ENCODE results near the gene NUDCD2.
"Not testable (repeated sequence)": the region's sequence is repeated elsewhere in the genome, so short reads cannot be mapped to it uniquely, and the experiment has no call there.

Gene NUDCD2

GRCh38 chr5:163467682-163468081, 7.8 kb upstream of the NUDCD2 start:
- DNase-seq (ENCODE audit: low read depth in 2 of 2), result no peak

GRCh38 chr5:163463063-163463435, 3.1 kb upstream of the NUDCD2 start:
- DNase-seq (ENCODE audit: low read depth in 2 of 2), result no peak

GRCh38 chr5:163460562-163461171, 765 bp upstream of the NUDCD2 start, which contains the start of gene HMMR:
Gene HMMR (plus strand): TSS chr5:163460632. CDS start chr5:163460693, 61 bp downstream.
- DNase-seq (ENCODE audit: low read depth in 2 of 2), result no peak

- no peak for DNase-seq (ENCODE audit: low read depth in 2 of 2)
Observed at GRCh38 chr5:163459462-163459818, 462 bp downstream of the NUDCD2 start.

GRCh38 chr5:163458778-163459385, 1.0 kb downstream of the NUDCD2 start:
- DNase-seq (ENCODE audit: low read depth in 2 of 2), result no peak

- DNase-seq (ENCODE audit: low read depth in 2 of 2), result no peak
Observed at GRCh38 chr5:163456840-163457239, 3.1 kb downstream of the NUDCD2 start.

GRCh38 chr5:163456029-163456589, 3.8 kb downstream of the NUDCD2 start:
- no peak for DNase-seq (ENCODE audit: low read depth in 2 of 2)

GRCh38 chr5:163455406-163455805, 4.5 kb downstream of the NUDCD2 start:
- DNase-seq (ENCODE audit: low read depth in 2 of 2), result not testable (repeated sequence)

- DNase-seq (ENCODE audit: low read depth in 2 of 2), result no peak
Observed at GRCh38 chr5:163453705-163454104, 6.2 kb downstream of the NUDCD2 start.

- no peak for DNase-seq (ENCODE audit: low read depth in 2 of 2)
Observed at GRCh38 chr5:163451489-163451888, 8.4 kb downstream of the NUDCD2 start.

- DNase-seq (ENCODE audit: low read depth in 2 of 2), result no peak
Observed at GRCh38 chr5:163448491-163448890, 11.4 kb downstream of the NUDCD2 start.

- no peak for DNase-seq (ENCODE audit: low read depth in 2 of 2)
Observed at GRCh38 chr5:163447875-163448274, 12.0 kb downstream of the NUDCD2 start.

GRCh38 chr5:163447191-163447590, 12.7 kb downstream of the NUDCD2 start:
- no peak for DNase-seq (ENCODE audit: low read depth in 2 of 2)

- no peak for DNase-seq (ENCODE audit: low read depth in 2 of 2)
Observed at GRCh38 chr5:163445345-163445744, 14.6 kb downstream of the NUDCD2 start.

- DNase-seq (ENCODE audit: low read depth in 2 of 2), result no peak
Observed at GRCh38 chr5:163444526-163444925, 15.4 kb downstream of the NUDCD2 start.

GRCh38 chr5:163440954-163441353, 18.9 kb downstream of the NUDCD2 start:
- no peak for DNase-seq (ENCODE audit: low read depth in 2 of 2)

- no peak for DNase-seq (ENCODE audit: low read depth in 2 of 2)
Observed at GRCh38 chr5:163439092-163439425, 20.8 kb downstream of the NUDCD2 start.

GRCh38 chr5:163437309-163438182, 22.4 kb downstream of the NUDCD2 start, which contains the start of gene CCNG1:
Gene CCNG1 (plus strand): TSS chr5:163437595. CDS start chr5:163439257, 1,662 bp downstream.
- peak; percentile 80 to 84 for DNase-seq (ENCODE audit: low read depth in 2 of 2)

GRCh38 chr5:163437011-163437308, 22.9 kb downstream of the NUDCD2 start:
- no peak for DNase-seq (ENCODE audit: low read depth in 2 of 2)

GRCh38 chr5:163436515-163436914, 23.4 kb downstream of the NUDCD2 start:
- no peak for DNase-seq (ENCODE audit: low read depth in 2 of 2)

GRCh38 chr5:163434401-163434866, 25.5 kb downstream of the NUDCD2 start:
- no peak for DNase-seq (ENCODE audit: low read depth in 2 of 2)

GRCh38 chr5:163433271-163433670, 26.6 kb downstream of the NUDCD2 start:
- no peak for DNase-seq (ENCODE audit: low read depth in 2 of 2)

GRCh38 chr5:163432544-163432943, 27.4 kb downstream of the NUDCD2 start:
- no peak for DNase-seq (ENCODE audit: low read depth in 2 of 2)
